Activated CD4-positive, alpha-beta memory T cell treated with anti-CD3 and anti-CD28 coated beads, Interleukin-2, amount 10 ng/mL, durations not matched to agents 7 days and 5 days (primary cell): ENCODE measurements around the gene CKAP4. TPM values are rescaled to one million over a fixed set of nuclear protein-coding genes. Genes with fewer than 3 reads are reported as not detected.

Source experiments
- CTCF ChIA-PET: fragments of 350-600 bp; sonication (Branson Sonifier 250); formaldehyde crosslinking; loops from one replicate; lab custom pipeline; 2021; ENCODE audit warnings: antibody characterized with exemption, inconsistent platforms; lab: Charles Lee
- POLR2A ChIA-PET: fragments of 350-600 bp; sonication (Branson Sonifier 250); formaldehyde crosslinking; loops from one replicate; lab custom pipeline; 2021; ENCODE audit warnings: antibody characterized with exemption; lab: Charles Lee
- DNase-seq: peaks from one replicate; pipeline ENCODE4 v3.0.0-alpha.2; 2020
- H3K27ac Mint-ChIP-seq: one replicate; pipeline ENCODE4 v1.8.0; 2021; ENCODE audit warnings: mild to moderate bottlenecking, mixed read lengths
- H3K27me3 Mint-ChIP-seq: one replicate; pipeline ENCODE4 v1.8.0; 2021; ENCODE audit warnings: mixed read lengths
- H3K36me3 Mint-ChIP-seq: one replicate; pipeline ENCODE4 v1.8.0; 2021; ENCODE audit warnings: low read depth, mixed read lengths
- H3K4me1 Mint-ChIP-seq: one replicate; pipeline ENCODE4 v1.8.0; 2021; ENCODE audit warnings: mixed read lengths
- H3K4me3 Mint-ChIP-seq: one replicate; pipeline ENCODE4 v1.8.0; 2021; ENCODE audit warnings: mild to moderate bottlenecking, mixed read lengths
- H3K9me3 Mint-ChIP-seq: one replicate; pipeline ENCODE4 v1.8.0; 2021; ENCODE audit warnings: mixed read lengths
- total RNA-seq, 2 experiments: library from RNA; stranded (reverse); gene quantifications; one replicate each; pipeline ENCODE4 v1.2.3, GENCODE V29; 2021

CKAP4 gene
- total RNA-seq, 2 experiments from 2014 or later: 5.2 to 5.3 TPM

DNA sequence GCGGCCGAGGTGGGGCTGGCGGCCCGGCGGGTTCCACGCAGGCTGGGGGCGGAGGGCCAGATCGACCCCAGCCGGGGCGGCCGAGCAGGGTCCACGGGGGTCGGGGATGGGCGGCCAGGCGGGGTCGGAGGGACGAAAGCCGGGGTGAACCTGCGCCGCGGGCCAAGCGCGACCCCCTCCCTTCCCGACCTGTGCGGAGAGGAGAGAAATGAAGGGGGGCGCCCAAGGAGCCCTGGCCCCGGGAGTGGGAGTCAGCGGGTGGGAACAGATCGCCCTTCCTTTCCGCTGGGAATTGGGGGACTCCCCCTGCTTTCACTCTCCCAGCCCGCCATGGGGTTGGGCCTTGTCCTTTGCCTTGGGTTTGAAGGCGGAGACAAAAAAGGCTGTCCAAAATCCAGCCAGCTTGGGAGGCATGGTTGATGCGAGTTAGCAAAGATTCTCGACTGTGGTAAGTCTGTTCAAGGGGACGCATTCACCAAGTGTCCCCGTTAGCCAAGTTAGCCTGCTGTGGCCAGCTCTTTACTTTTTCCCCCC, 559 bp upstream of the CKAP4 start:
- ChIA-PET POLR2A (interaction anchor here (1.3 to 1.5 kb wide), 2 partner anchors 13 to 53 kb away, joined by 5 read pairs; no protein-coding TSS in a partner anchor), CTCF (interaction anchor here (2.8 kb wide), 1 partner anchor 21 kb away, joined by 8 read pairs; no protein-coding TSS in a partner anchor)
- H3K9me3 Mint-ChIP-seq: no peaks in the 10 kb centered on the region
- no peaks in the 10 kb centered on the region for H3K36me3 Mint-ChIP-seq
- peaks cover 16% of the 10 kb centered on the region for H3K27me3 Mint-ChIP-seq
- DNase-seq: no peak
- H3K4me3 Mint-ChIP-seq: peak overlapping the region; percentile 59
- peak overlapping the region; percentile 21 for H3K27ac Mint-ChIP-seq
- H3K4me1 Mint-ChIP-seq: peaks cover 11% of the 10 kb centered on the region

DNA sequence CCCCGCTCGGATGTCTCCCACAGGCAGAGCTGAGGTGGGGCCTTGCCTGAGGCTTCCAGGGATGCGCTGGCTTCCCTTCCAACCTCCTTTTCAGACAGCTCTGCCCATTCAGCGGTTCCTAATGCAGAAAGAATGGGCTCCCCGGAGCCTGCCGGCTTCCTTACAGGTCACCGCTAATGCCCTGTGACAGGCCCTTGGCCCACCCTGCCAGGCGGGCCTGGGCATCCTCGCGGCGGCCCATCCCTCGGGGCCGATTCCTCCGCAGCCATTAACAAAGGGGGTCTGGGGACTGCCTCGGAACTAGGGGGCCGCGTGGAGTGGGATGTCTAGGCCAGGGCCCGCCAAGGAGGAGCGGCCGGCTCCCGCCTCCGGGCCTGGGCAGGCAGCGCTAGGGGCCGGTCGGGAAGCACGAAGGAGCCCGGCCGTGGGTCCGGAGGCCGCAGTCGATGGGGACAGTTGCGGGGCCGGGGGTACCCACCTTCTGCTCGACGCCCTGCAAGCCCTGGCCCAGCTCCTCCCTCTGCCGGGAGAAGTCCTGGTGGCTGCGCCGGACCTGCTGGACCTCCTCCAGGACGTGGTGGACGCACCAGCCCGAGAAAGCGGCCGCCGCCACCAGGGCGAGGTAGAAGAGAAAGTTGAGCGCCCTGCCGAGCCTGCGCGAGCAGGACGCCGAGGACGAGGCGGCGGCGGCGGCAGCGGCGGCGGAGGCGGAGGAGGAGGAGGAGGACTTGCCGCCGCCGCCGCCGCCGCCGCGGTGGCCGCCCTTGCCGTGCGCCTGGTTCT, 738 bp downstream of the CKAP4 start:
- DNase-seq: peak; percentile 65
- Mint-ChIP-seq H3K27ac (no peak overlapping the region), H3K4me3 (peak overlapping the region; percentile 71), H3K27me3 (peaks cover 16% of the 10 kb centered on the region), H3K4me1 (peaks cover 11% of the 10 kb centered on the region), H3K9me3 (no peaks in the 10 kb centered on the region), H3K36me3 (no peaks in the 10 kb centered on the region)
- ChIA-PET POLR2A (interaction anchor here (1.0 to 1.5 kb wide), 3 partner anchors 10 to 54 kb away, joined by 3 to 6 read pairs (median 5); no protein-coding TSS in a partner anchor), CTCF (interaction anchor here (1.4 to 2.8 kb wide), 2 partner anchors 19 to 36 kb away, joined by 4 to 8 read pairs; no protein-coding TSS in a partner anchor)

DNA sequence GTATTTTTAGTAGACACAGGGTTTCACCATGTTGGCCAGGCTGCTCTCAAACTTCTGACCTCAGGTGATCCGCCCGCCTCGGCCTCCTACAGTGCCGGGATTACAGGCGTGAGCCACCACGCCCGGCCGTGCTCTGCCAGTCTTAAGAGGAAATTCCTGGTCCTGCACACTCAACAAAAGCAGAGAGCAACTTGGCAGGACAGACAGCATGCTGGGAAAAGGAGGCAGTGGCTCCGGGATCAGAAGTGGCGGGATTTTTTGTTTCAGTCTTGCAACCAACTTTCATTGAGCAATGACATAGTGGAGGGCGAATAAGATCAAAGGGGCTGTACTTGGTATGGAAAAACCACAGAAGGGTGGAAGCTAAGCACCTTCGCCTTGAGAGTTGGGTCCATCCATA, 2.1 kb downstream of the CKAP4 start:
- H3K27me3 Mint-ChIP-seq: peaks cover 16% of the 10 kb centered on the region
- H3K4me3 Mint-ChIP-seq: no peak overlapping the region
- no peaks in the 10 kb centered on the region for H3K36me3 Mint-ChIP-seq
- H3K27ac Mint-ChIP-seq: no peak overlapping the region
- H3K9me3 Mint-ChIP-seq: no peaks in the 10 kb centered on the region
- ChIA-PET POLR2A (no interaction called here), CTCF (interaction anchor here (1.4 to 2.0 kb wide), 2 partner anchors 18 to 37 kb away, joined by 4 to 7 read pairs; no protein-coding TSS in a partner anchor)
- H3K4me1 Mint-ChIP-seq: peaks cover 11% of the 10 kb centered on the region
- DNase-seq: no peak

DNA sequence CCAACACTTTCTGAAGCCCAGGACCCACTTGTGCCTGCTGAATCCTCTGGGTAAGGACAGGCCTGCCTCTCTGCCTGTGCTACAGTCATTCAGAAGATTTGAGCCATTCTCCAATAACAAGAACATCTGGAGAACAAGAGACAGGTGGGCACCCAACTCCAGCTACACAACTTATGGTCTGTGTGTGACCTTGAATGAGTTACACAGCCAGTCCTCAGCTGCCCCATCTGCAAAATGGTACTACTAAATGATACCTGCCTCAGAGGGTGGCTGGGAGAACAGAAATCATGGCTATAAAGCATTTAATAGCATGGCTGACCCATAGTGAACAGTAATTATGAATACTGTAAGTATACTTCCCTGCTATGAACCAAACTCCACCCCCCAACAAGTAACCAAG, 4.2 kb downstream of the CKAP4 start:
- POLR2A ChIA-PET: no interaction called here
- Mint-ChIP-seq H3K4me3 (no peak overlapping the region), H3K27ac (no peak overlapping the region), H3K27me3 (peaks cover 2% of the 10 kb centered on the region), H3K4me1 (peaks cover 4% of the 10 kb centered on the region), H3K36me3 (no peaks in the 10 kb centered on the region), H3K9me3 (no peaks in the 10 kb centered on the region)
- no peak for DNase-seq
- CTCF ChIA-PET: no interaction called here

GRCh38 chr12:106240821-106241220, 7.0 kb downstream of the CKAP4 start:
- no peaks in the 10 kb centered on the region for H3K27me3 Mint-ChIP-seq
- CTCF ChIA-PET: no interaction called here
- H3K27ac Mint-ChIP-seq: no peak overlapping the region
- H3K9me3 Mint-ChIP-seq: no peaks in the 10 kb centered on the region
- POLR2A ChIA-PET: no interaction called here
- H3K4me3 Mint-ChIP-seq: no peak overlapping the region
- DNase-seq: no peak
- peaks cover 2% of the 10 kb centered on the region for H3K4me1 Mint-ChIP-seq
- H3K36me3 Mint-ChIP-seq: no peaks in the 10 kb centered on the region

- Mint-ChIP-seq H3K4me3 (no peak overlapping the region), H3K4me1 (no peaks in the 10 kb centered on the region), H3K9me3 (no peaks in the 10 kb centered on the region), H3K27me3 (no peaks in the 10 kb centered on the region), H3K36me3 (no peaks in the 10 kb centered on the region), H3K27ac (no peak overlapping the region)
- CTCF ChIA-PET: interaction anchor here (0.9 kb wide), 1 partner anchor 14 kb away, joined by 3 read pairs; no protein-coding TSS in a partner anchor
- POLR2A ChIA-PET: no interaction called here
- DNase-seq: no peak
Observed at GRCh38 chr12:106239951-106240335, 7.9 kb downstream of the CKAP4 start.

GRCh38 chr12:106239241-106239950, 8.4 kb downstream of the CKAP4 start:
- Mint-ChIP-seq H3K27me3 (no peaks in the 10 kb centered on the region), H3K4me1 (no peaks in the 10 kb centered on the region), H3K4me3 (no peak overlapping the region), H3K27ac (no peak overlapping the region), H3K9me3 (no peaks in the 10 kb centered on the region), H3K36me3 (no peaks in the 10 kb centered on the region)
- ChIA-PET POLR2A (no interaction called here), CTCF (interaction anchor here (0.9 to 3.1 kb wide), 2 partner anchors 13 to 16 kb away, joined by 3 to 9 read pairs; no protein-coding TSS in a partner anchor)
- DNase-seq: no peak

DNA sequence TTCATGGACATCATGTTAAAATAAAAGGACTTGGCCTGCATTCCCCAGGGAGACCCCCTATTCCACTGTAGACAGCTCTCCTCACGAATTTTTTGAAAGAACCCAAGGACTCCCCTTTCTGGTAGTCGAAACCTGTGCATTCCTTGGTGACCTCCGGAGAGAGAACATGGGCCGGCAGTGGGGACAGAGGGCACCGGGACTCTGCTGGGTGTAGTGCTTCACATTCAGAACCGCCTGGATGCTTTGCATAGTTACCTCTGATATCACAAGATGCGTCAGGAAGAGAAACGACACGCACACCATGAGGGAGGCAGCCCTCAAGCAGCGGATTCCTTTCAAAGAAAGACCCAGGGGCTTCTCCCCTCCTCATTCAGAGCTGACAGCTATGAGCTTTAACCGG, 9.7 kb downstream of the CKAP4 start:
- POLR2A ChIA-PET: interaction anchor here (1.2 kb wide), 1 partner anchor 9 kb away, joined by 3 read pairs; no protein-coding TSS in a partner anchor
- Mint-ChIP-seq H3K4me3 (no peak overlapping the region), H3K36me3 (no peaks in the 10 kb centered on the region), H3K9me3 (no peaks in the 10 kb centered on the region), H3K27me3 (no peaks in the 10 kb centered on the region), H3K27ac (no peak overlapping the region), H3K4me1 (no peaks in the 10 kb centered on the region)
- CTCF ChIA-PET: interaction anchor here (0.7 to 3.1 kb wide), 3 partner anchors 11 to 138 kb away, joined by 3 to 9 read pairs (median 6); no protein-coding TSS in a partner anchor
- no peak for DNase-seq

- H3K36me3 Mint-ChIP-seq: no peaks in the 10 kb centered on the region
- H3K4me3 Mint-ChIP-seq: no peak overlapping the region
- H3K4me1 Mint-ChIP-seq: no peaks in the 10 kb centered on the region
- ChIA-PET CTCF (interaction anchor here (1.4 kb wide), 1 partner anchor 9 kb away, joined by 4 read pairs; no protein-coding TSS in a partner anchor), POLR2A (no interaction called here)
- H3K9me3 Mint-ChIP-seq: no peaks in the 10 kb centered on the region
- no peak for DNase-seq
- no peak overlapping the region for H3K27ac Mint-ChIP-seq
- H3K27me3 Mint-ChIP-seq: no peaks in the 10 kb centered on the region
Observed at GRCh38 chr12:106235770-106236169, 12.1 kb downstream of the CKAP4 start.

DNA sequence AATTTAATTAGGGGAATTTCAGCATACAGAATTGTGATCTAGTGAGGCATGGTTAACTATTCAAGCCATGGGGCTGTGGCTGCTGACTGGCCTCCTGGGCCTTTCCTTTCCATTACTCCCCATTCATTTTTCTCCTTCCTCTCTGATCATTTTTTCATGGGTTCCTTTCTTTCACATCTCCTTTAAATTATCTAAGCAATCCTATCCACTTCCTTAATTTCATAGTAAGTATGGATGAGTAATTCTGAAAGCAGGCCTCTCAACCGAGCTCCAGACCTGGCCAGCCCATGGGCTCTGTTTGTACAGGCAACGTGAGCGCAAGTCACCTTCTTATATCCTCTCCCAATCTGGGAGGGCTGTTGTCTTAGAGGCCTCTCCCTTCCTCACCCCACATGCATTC, 13.4 kb downstream of the CKAP4 start:
- Mint-ChIP-seq H3K4me1 (no peaks in the 10 kb centered on the region), H3K36me3 (no peaks in the 10 kb centered on the region), H3K9me3 (no peaks in the 10 kb centered on the region), H3K27ac (no peak overlapping the region), H3K4me3 (no peak overlapping the region), H3K27me3 (no peaks in the 10 kb centered on the region)
- ChIA-PET POLR2A (no interaction called here), CTCF (interaction anchor here (0.6 to 1.3 kb wide), 2 partner anchors 48 to 895 kb away, joined by 4 read pairs; no protein-coding TSS in a partner anchor)
- DNase-seq: no peak

DNA sequence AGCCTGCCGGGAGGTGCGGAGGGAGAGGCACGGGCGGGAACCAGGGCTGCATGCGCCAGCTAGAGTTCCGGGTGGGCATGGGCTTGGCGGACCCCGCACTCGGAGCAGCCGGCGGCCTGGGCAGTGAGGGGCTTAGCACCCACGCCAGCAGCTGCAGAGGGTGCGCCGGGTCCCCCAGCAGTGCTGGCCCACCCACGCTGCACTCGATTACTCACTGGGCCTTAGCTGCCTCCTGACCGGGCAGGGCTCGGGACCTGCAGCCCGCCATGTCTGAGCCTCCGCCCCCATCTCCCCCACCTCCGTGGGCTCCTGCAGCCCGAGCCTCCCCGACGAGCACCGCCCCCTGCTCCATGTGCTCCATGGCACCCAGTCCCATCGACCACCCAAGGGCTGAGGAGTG, 14.8 kb downstream of the CKAP4 start:
- H3K36me3 Mint-ChIP-seq: no peaks in the 10 kb centered on the region
- ChIA-PET CTCF (interaction anchor here (2.7 kb wide), 1 partner anchor 9 kb away, joined by 6 read pairs; no protein-coding TSS in a partner anchor), POLR2A (no interaction called here)
- no peaks in the 10 kb centered on the region for H3K9me3 Mint-ChIP-seq
- H3K4me3 Mint-ChIP-seq: no peak overlapping the region
- no peak for DNase-seq
- H3K4me1 Mint-ChIP-seq: no peaks in the 10 kb centered on the region
- H3K27me3 Mint-ChIP-seq: no peaks in the 10 kb centered on the region
- no peak overlapping the region for H3K27ac Mint-ChIP-seq

DNA sequence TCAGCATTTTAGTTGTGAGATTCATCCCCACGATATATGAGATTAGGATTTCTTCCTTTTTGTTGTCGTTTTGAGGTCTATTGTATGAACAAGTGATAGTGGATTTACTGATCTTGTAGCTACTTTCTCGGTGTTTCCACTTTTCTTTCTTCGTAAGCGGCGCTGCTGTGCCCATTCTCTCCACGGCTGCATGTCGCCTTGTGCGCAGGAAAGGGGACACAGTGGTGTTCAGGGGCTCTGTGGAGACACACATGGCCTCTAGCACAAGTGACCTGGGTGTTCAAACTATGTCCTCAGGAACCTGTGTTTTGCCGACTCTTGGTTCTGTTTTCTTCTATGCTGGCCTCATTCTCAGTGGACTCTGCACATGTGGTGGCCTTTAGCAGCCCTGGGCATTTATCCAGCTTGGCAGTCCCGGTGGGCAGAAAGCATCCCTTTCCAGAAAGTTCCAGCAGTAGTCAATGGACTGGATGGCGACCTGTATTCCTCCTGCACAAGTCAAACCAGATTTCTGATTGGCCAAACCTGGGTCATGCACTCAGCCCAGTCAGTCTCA, 18.7 kb downstream of the CKAP4 start:
- CTCF ChIA-PET: interaction anchor here (4.9 kb wide), 1 partner anchor 55 kb away, joined by 100 read pairs; no protein-coding TSS in a partner anchor
- POLR2A ChIA-PET: interaction anchor here (1.7 kb wide), 1 partner anchor 18 kb away, joined by 6 read pairs; no protein-coding TSS in a partner anchor
- no peak overlapping the region for H3K27ac Mint-ChIP-seq
- DNase-seq: no peak
- H3K36me3 Mint-ChIP-seq: no peaks in the 10 kb centered on the region
- no peaks in the 10 kb centered on the region for H3K9me3 Mint-ChIP-seq
- H3K27me3 Mint-ChIP-seq: no peaks in the 10 kb centered on the region
- H3K4me3 Mint-ChIP-seq: no peak overlapping the region
- H3K4me1 Mint-ChIP-seq: peaks cover 13% of the 10 kb centered on the region
